CD4-positive, alpha-beta T cell (primary cell): Measurements from ENCODE around the gene GNG7. TPM values are rescaled to one million over a fixed set of nuclear protein-coding genes. Genes with fewer than 3 reads are reported as not detected.

Source experiments
- ATAC-seq: fragments of 200-7000 bp; cut with Tn5 transposase; one replicate; pipeline ENCODE4 v1.10.0; 2022; ENCODE audit warnings: mild to moderate bottlenecking; ENCODE audit not compliant: poor library complexity
- CTCF ChIA-PET: fragments of 350-600 bp; sonication (Branson Sonifier 250); formaldehyde crosslinking; loops from one replicate; lab custom pipeline; 2021; ENCODE audit warnings: antibody characterized with exemption, inconsistent platforms; lab: Charles Lee
- POLR2A ChIA-PET: fragments of 350-600 bp; sonication (Branson Sonifier 250); formaldehyde crosslinking; loops from one replicate; lab custom pipeline; 2021; ENCODE audit warnings: antibody characterized with exemption, inconsistent platforms; lab: Charles Lee
- DNase-seq, 14 experiments: peaks; one replicate each; pipeline ENCODE4 v3.0.0-alpha.2; 2013 to 2020; ENCODE audit warnings: mixed read lengths in 2 of 14
- H3K27ac ChIP-seq, 2 donors: one replicate each; pipeline versions ENCODE4 v1.5.1 to v1.7.0; 2013; ENCODE audit warnings: low read length in 2 of 2, low read depth in 1 of 2, mild to moderate bottlenecking in 1 of 2
- H3K27me3 ChIP-seq, 2 experiments: 1 replicate in 1 of 2; 2 replicates in 1 of 2; pipeline versions ENCODE4 v1.6.1 to v1.7.0; 2013; ENCODE audit warnings: low read length in 2 of 2, control low read depth in 1 of 2, mild to moderate bottlenecking in 1 of 2, moderate library complexity in 1 of 2; ENCODE audit not compliant: insufficient read depth in 2 of 2, control insufficient read depth in 1 of 2
- H3K36me3 ChIP-seq: one replicate; pipeline ENCODE4 v1.6.1; 2013; ENCODE audit warnings: low read length, control low read depth; ENCODE audit not compliant: insufficient read depth
- H3K4me1 ChIP-seq: one replicate; pipeline ENCODE4 v1.6.1; 2013; ENCODE audit warnings: low read length, control low read depth; ENCODE audit not compliant: insufficient read depth
- H3K4me3 ChIP-seq: one replicate; pipeline ENCODE4 v1.5.1; 2013; ENCODE audit warnings: mild to moderate bottlenecking, low read length, moderate library complexity
- H3K9me3 ChIP-seq, 2 experiments: 1 replicate in 1 of 2; 2 replicates in 1 of 2; pipeline versions ENCODE4 v1.6.1 to v1.7.0; 2013; ENCODE audit warnings: low read length in 2 of 2, mild to moderate bottlenecking in 2 of 2, control low read depth in 1 of 2, moderate library complexity in 1 of 2; ENCODE audit not compliant: control insufficient read depth in 1 of 2, insufficient read depth in 1 of 2
- H3K27ac Mint-ChIP-seq: one replicate; pipeline ENCODE4 v1.8.0; 2020; ENCODE audit warnings: mixed read lengths
- H3K27me3 Mint-ChIP-seq: one replicate; pipeline ENCODE4 v1.8.0; 2021; ENCODE audit warnings: mixed read lengths
- H3K36me3 Mint-ChIP-seq: one replicate; pipeline ENCODE4 v1.8.0; 2021; ENCODE audit warnings: low read depth, mixed read lengths
- H3K4me1 Mint-ChIP-seq: one replicate; pipeline ENCODE4 v1.8.0; 2021; ENCODE audit warnings: low read depth, mixed read lengths
- H3K4me3 Mint-ChIP-seq: one replicate; pipeline ENCODE4 v1.8.0; 2020; ENCODE audit warnings: mild to moderate bottlenecking, mixed read lengths
- H3K9me3 Mint-ChIP-seq: one replicate; pipeline ENCODE4 v1.8.0; 2020; ENCODE audit warnings: mixed read lengths
- CTCF ChIP-seq: fragments of 200-600 bp; IDR thresholded peaks from one replicate; pipeline ENCODE4 v1.8.0; 2022; ENCODE audit warnings: antibody characterized with exemption, mild to moderate bottlenecking
- intact Hi-C, 2 experiments: fragments of 100-400 bp; cut with DNase I in 1 of 2; cut with micrococcal nuclease in 1 of 2; formaldehyde crosslinking; loops; one replicate each; pipeline versions ENCODE4 v1.15.1 to v1.9.0; 2023 to 2025; cut with DNase I, micrococcal nuclease
- microRNA-seq: library from miRNA; unstranded; fragments of <30 nt; microRNA quantifications from one replicate; pipeline ENCODE4 v1.2.0, GENCODE V29; 2021; ENCODE audit warnings: borderline microRNAs expressed, borderline replicate concordance
- total RNA-seq, 174 experiments: library from RNA in 2 of 174; stranded (reverse) in 2 of 174; gene quantifications; one replicate each; pipeline ENCODE4 v1.2.3 and lab custom pipeline; 2021 to 2026

Gene GNG7
- total RNA-seq, 2 experiments from 2014 or later, result 5.2 to 5.7 TPM

DNA sequence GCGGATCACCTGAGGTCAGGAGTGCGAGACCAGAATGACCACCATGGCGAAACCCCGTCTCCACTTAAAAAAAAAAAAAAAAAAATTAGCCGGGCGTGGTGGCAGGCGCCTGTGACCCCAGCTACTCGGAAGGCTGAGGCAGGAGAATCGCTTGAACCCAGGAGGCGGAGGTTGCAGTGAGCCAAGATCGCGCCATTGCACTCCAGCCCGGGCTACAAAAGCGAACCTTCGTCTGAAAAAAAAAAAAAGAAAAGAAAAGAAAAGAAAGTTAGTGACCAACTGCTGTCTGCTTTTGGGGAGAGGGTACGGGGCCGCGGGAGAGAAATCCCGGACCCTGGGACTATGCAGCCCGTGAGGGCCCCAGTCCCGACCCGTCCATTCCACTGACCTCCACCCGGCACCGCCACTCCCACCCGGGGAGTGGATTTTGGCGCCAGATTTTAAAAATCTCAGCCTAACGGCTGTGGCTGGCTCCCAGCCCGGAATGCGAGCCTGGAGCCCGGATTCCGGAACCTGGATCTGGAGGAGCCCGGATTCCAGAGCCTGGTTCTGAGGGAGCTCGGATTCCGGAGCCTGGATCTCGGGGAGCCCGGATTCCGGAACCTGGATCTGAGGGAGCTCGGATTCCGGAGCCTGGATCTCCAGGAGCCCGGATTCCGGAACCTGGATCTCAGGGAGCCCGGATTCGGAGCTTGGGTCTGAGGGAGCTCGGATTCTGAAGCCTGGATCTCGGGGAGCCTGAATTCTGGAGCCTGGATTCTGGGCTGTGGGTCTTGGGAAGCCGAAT is 239.7 kb downstream of the GNG7 start:
- no peaks in the 10 kb centered on the region for H3K4me1 Mint-ChIP-seq
- Histone ChIP-seq H3K36me3 (no peaks in the 10 kb centered on the region), H3K4me1 (peaks cover 18% of the 10 kb centered on the region), H3K4me3 (peak overlapping the region; percentile 72), H3K27me3 (peaks cover 0 to 3% of the 10 kb centered on the region in 2 experiments), H3K9me3 (no peaks in the 10 kb centered on the region), H3K27ac (no peak overlapping the region)
- peak overlapping the region; percentile 20 for H3K4me3 Mint-ChIP-seq
- no peaks in the 10 kb centered on the region for H3K36me3 Mint-ChIP-seq
- intact Hi-C loops, result no loop called here
- POLR2A ChIA-PET, result interaction anchor here (0.8 to 1.5 kb wide), 2 partner anchors 13 to 158 kb away, joined by 3 to 13 read pairs; partner anchors contain the start of gene GADD45B
- H3K27me3 Mint-ChIP-seq, result no peaks in the 10 kb centered on the region
- H3K9me3 Mint-ChIP-seq, result no peaks in the 10 kb centered on the region
- CTCF ChIA-PET, result interaction anchor here (2.2 kb wide), 1 partner anchor 174 kb away, joined by 7 read pairs; no protein-coding TSS in a partner anchor
- TF ChIP-seq CTCF, result no peak
- H3K27ac Mint-ChIP-seq, result no peak overlapping the region
- ATAC-seq (no peak), DNase-seq (no peak)

GRCh38 chr19:2461751-2462634 is 240.5 kb downstream of the GNG7 start:
- ChIA-PET POLR2A (interaction anchor here (0.8 to 1.5 kb wide), 2 partner anchors 14 to 159 kb away, joined by 3 to 13 read pairs; partner anchors contain the start of gene GADD45B), CTCF (interaction anchor here (2.2 kb wide), 1 partner anchor 175 kb away, joined by 7 read pairs; no protein-coding TSS in a partner anchor)
- DNase-seq (peak; percentile 23 to 69 (median 42)), ATAC-seq (peak; percentile 67)
- H3K27ac Mint-ChIP-seq, result no peak overlapping the region
- H3K27me3 ChIP-seq, result peaks cover 0 to 3% of the 10 kb centered on the region in 2 experiments
- peak overlapping the region; percentile 64 for H3K4me3 Mint-ChIP-seq
- no peaks in the 10 kb centered on the region for H3K9me3 Mint-ChIP-seq
- H3K27me3 Mint-ChIP-seq, result no peaks in the 10 kb centered on the region
- intact Hi-C loops, result no loop called here
- no peaks in the 10 kb centered on the region for H3K36me3 ChIP-seq
- TF ChIP-seq CTCF, result no peak
- H3K4me1 ChIP-seq, result peaks cover 22% of the 10 kb centered on the region
- no peaks in the 10 kb centered on the region for H3K36me3 Mint-ChIP-seq
- H3K9me3 ChIP-seq, result no peaks in the 10 kb centered on the region
- no peak overlapping the region for H3K27ac ChIP-seq
- peak overlapping the region; percentile 72 for H3K4me3 ChIP-seq
- peaks cover 2% of the 10 kb centered on the region for H3K4me1 Mint-ChIP-seq

Small RNAs within 50 kb of the gene (microRNA-seq; reads per million reads assigned to microRNA genes)
- 0.81 reads per million for gene MIR7850

Other genes with a start within 250 kb of the GNG7 start
- gene LMNB2, start 245.7 kb downstream of the GNG7 start, total RNA-seq, result 1 to 10 TPM; 9.7 to 10.0 TPM
- gene GADD45B, start 226.6 kb downstream of the GNG7 start, total RNA-seq, result 100 to 1,000 TPM; 284 to 285 TPM
- gene DIRAS1, start 18.7 kb upstream of the GNG7 start, total RNA-seq, result not detected
- gene SLC39A3, start 37.3 kb upstream of the GNG7 start, total RNA-seq, result 1 to 10 TPM; 7.6 to 7.9 TPM
- gene SGTA, start 80.6 kb upstream of the GNG7 start, total RNA-seq, result 10 to 100 TPM; 28.3 to 29.7 TPM
- 10 to 100 TPM; 26.6 to 27.3 TPM for gene THOP1, start 82.8 kb upstream of the GNG7 start, total RNA-seq
- gene ZNF554, start 117.2 kb upstream of the GNG7 start, total RNA-seq, result 1 to 10 TPM; 3.5 to 3.6 TPM
- gene ZNF555, start 138.8 kb upstream of the GNG7 start, total RNA-seq, result 1 to 10 TPM; 2.3 to 2.4 TPM
- not detected for gene ZNF556, start 164.6 kb upstream of the GNG7 start, total RNA-seq
- gene ZNF57, start 198.2 kb upstream of the GNG7 start, total RNA-seq, result under 1 TPM; 0.47 to 0.82 TPM
- gene ZNF77, start 242.3 kb upstream of the GNG7 start, total RNA-seq, result 1 to 10 TPM; 2.0 to 2.4 TPM